ENCODE results near the gene ETV6.

- no peak for TF ChIP-seq CTCF (IDR thresholded peaks at IDR 0.05)
- no peak for TF ChIP-seq POLR2A (IDR thresholded peaks at IDR 0.05)
These were observed 107.0 kb downstream of the ETV6 start for GRCh38 chr12:11756523-11756922.

Measured in uterus (tissue), 2 donors.